Kidney epithelial cell (primary cell): Measurements from ENCODE around the gene RMND5B. TPM values are rescaled to one million over a fixed set of nuclear protein-coding genes. Genes with fewer than 3 reads are reported as not detected.
"Not testable (repeated sequence)": the region's sequence is repeated elsewhere in the genome, so short reads cannot be mapped to it uniquely, and the experiment has no call there.

Experiments
- DNase-seq: peaks from one replicate; pipeline ENCODE4 v3.0.0-alpha.2; 2010; ENCODE audit warnings: low read depth
- H3K27me3 ChIP-seq: 2 replicates; pipeline ENCODE4 v1.6.0; 2011; ENCODE audit warnings: low read length; ENCODE audit not compliant: control insufficient read depth, insufficient read depth
- H3K36me3 ChIP-seq: 2 replicates; pipeline ENCODE4 v1.5.1; 2011; ENCODE audit warnings: low read length; ENCODE audit not compliant: control insufficient read depth, insufficient read depth
- H3K4me3 ChIP-seq: 2 replicates; pipeline ENCODE4 v1.5.1; 2011; ENCODE audit warnings: low read depth, mild to moderate bottlenecking, control low read depth, low read length
- total RNA-seq: library from RNA; depleted of rRNA; stranded (reverse); fragments of >200 nt; gene quantifications from 2 replicates; pipeline ENCODE4 v1.2.3, GENCODE V29; 2015
- TF ChIP-seq, protein P1 (sequence below): IDR thresholded peaks from 2 replicates; pipeline ENCODE4 v1.5.1; 2011; ENCODE audit warnings: mild to moderate bottlenecking, moderate library complexity, low read length, control low read depth, inconsistent platforms; ENCODE audit not compliant: insufficient read depth, poor library complexity, severe bottlenecking

RMND5B gene
- total RNA-seq, 1 donor from 2014 or later = 26.3 TPM

DNA sequence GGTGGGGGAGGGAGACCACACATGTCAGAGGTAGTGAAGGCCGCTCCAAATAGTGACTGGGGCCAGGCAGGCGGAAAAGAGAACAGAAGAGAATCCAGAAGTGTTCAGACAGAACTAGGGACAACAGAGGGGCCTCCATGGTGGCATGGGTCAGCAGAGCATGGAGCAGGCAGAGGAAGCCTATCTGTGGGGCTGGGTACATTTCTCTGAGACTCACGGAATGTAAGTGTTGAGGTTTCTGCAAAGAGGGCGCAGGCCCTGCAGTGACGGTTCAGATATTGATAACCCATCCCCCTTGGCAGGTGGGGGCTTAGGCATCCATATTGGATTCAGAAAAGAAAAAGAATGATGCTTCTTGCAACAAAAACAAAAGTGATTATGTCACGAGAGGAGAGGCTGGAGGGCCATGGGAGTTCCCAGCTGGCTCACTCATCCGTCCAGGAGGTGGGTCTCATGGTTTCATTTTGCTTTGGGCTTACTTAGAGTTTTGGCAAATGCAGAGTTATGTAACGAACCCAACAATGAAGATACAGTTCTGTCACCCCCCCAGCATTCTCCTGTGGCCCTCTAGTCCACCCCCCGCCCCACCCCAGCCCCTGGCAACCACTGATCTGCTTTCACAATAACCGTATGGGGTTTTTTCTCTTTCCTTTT lies 5.4 kb upstream of the RMND5B start:
- DNase-seq = no peak
- no peak overlapping the region for H3K4me3 ChIP-seq

DNA sequence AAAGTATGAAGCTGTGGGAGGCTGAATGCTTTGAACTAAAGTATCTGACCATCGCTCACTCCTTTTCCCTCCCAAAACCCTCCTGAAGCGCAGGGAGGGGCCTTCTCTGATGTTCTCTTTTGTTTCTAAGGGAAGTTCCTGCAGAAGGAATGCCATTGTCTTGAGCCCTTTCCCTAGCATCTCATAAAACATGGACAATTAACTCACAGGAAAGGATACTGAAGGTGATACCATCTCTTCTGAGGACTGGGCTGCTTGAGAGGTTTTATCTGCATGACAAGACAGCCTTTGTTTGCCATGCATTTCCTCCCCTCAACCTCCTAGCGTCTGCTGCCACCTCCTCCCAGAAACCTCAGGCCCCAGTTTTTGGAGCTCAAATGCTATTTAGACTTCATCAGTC lies 4.3 kb upstream of the RMND5B start:
- TF ChIP-seq, protein P1, sequence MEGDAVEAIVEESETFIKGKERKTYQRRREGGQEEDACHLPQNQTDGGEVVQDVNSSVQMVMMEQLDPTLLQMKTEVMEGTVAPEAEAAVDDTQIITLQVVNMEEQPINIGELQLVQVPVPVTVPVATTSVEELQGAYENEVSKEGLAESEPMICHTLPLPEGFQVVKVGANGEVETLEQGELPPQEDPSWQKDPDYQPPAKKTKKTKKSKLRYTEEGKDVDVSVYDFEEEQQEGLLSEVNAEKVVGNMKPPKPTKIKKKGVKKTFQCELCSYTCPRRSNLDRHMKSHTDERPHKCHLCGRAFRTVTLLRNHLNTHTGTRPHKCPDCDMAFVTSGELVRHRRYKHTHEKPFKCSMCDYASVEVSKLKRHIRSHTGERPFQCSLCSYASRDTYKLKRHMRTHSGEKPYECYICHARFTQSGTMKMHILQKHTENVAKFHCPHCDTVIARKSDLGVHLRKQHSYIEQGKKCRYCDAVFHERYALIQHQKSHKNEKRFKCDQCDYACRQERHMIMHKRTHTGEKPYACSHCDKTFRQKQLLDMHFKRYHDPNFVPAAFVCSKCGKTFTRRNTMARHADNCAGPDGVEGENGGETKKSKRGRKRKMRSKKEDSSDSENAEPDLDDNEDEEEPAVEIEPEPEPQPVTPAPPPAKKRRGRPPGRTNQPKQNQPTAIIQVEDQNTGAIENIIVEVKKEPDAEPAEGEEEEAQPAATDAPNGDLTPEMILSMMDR = no peak
- Histone ChIP-seq H3K27me3 (no peaks in the 10 kb centered on the region), H3K4me3 (no peak overlapping the region), H3K36me3 (no peaks in the 10 kb centered on the region)
- no peak for DNase-seq

More for the DNA sequence above, 5.4 kb upstream of the RMND5B start:
- H3K27me3 ChIP-seq = no peaks in the 10 kb centered on the region
- no peaks in the 10 kb centered on the region for H3K36me3 ChIP-seq
- TF ChIP-seq, protein P1 = no peak

DNA sequence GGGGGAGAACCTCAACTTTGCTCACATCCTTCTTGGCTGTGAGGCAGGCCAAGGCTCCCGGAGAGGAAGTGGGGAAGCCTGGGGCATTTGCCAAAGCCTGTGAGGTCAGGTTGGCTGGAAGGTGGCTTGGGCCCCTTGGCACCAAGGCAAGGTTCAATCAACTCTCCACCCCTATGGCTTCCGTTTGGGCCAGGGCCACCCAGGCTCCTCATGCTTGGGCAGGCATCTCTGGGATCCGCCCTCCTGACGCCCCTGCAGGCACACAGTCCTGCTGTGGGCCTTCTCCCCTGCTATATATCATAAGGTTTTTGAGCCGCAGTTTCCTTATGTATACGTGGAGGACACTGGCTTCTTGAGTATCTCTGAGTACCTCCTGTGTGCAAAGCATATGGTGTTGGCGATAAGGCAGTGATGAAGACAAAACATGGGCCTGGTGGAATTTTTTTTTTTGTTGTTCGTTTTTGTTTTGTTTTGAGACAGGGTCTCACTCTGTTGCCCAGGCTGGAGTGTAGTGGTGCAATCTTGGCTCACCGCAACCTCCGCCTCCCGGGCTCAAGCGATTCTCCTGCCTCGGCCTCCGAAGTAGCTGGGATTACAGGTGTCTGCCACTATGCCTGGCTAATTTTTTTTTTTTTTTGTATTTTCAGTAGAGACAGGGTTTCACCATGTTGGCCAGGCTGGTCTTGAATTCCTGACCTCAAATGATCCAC lies 3.4 kb upstream of the RMND5B start:
- H3K4me3 ChIP-seq, H3K36me3 ChIP-seq, H3K27me3 ChIP-seq, DNase-seq: not testable (repeated sequence)

DNA sequence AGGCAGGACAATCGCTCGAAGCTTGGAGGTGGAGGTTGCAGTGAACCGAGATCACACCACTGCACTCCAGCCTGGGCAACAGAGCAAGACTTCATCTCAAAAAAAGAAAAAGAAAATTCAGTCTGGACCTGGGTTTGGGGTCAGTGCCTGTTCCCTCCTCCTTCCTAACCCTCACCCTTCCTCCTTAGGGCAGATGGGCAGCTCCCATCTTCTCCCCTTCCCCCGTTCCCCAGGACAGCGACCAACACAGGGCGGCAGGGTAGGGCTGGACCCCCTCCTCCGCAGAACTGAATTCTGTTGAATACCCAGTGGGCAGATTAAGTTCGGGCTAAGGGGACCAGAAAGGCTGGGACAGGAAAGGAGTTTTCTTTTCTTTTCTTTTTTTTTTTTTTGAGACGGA lies 1.5 kb upstream of the RMND5B start:
- no peaks in the 10 kb centered on the region for H3K36me3 ChIP-seq
- TF ChIP-seq, protein P1 = no peak
- no peak overlapping the region for H3K4me3 ChIP-seq
- no peak for DNase-seq
- no peaks in the 10 kb centered on the region for H3K27me3 ChIP-seq

DNA sequence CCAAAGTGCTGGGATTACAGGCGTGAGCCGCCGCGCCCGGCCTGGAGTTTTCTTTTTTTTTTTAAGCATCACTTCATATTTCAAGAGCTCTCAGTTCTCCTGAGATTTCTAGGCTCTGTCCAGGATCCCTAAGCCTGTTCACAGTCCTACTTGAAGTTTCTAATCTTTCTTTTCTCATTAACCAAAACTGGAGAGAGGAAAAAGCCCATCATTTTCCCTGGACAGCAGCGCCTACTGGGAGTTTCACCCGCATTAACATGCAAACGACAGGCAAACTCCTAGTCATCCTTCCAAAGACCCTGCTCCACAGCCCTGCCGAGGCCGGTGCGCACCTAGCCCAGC lies 609 bp upstream of the RMND5B start:
- DNase-seq, H3K27me3 ChIP-seq, H3K36me3 ChIP-seq: not testable (repeated sequence)
- peak overlapping the region; percentile 63 for H3K4me3 ChIP-seq

DNA sequence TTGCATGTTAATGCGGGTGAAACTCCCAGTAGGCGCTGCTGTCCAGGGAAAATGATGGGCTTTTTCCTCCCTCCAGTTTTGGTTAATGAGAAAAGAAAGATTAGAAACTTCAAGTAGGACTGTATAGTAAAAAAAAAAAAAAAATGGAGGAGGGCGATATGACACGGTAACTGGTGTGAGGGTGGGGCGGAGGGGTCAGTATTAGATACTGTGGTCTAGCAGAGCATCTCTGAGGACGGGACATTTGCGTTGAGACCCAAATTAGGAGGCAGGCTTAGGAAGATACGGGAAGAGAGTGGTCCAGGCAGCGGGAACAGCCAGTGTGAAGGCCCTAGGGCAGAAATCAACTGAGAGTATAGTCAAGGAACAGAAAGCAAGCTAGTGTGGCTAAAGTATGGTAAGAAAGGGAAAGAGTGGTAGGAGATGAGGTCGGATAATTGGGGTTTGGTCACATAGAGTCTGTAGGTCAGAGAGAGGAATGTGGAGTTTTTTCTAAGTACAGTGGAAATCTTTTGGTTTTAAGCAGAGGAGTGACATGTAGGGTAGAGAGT lies 707 bp downstream of the RMND5B start:
- no peaks in the 10 kb centered on the region for H3K27me3 ChIP-seq
- TF ChIP-seq, protein P1 = no peak
- H3K36me3 ChIP-seq = no peaks in the 10 kb centered on the region
- DNase-seq = no peak
- peak overlapping the region; percentile 63 for H3K4me3 ChIP-seq
